HepG2 (cell line): Measurements from ENCODE around the gene DPYD. TPM values are rescaled to one million over a fixed set of nuclear protein-coding genes. Genes with fewer than 3 reads are reported as not detected.

Source experiments
- ATAC-seq: fragments of 200-7000 bp; cut with Tn5 transposase; 3 replicates; pipeline ENCODE4 v1.9.1; 2020; ENCODE audit warnings: mild to moderate bottlenecking, moderate library complexity
- BruUV-seq: library from RNA; stranded (reverse); fragments of 400-500 nt; replicated peaks from 2 replicates; lab custom pipeline; 2021; lab: Mats Ljungman, UMichigan
- CTCF ChIA-PET: fragments of 300-600 bp; formaldehyde crosslinking; extraction: SDS; loops from one replicate; lab custom pipeline; 2021; ENCODE audit warnings: low total read pairs, inconsistent platforms, low intra/inter-chr PET ratio; lab: Yijun Ruan, JAX
- POLR2A ChIA-PET: fragments of 350-600 bp; sonication (Branson Sonifier 250); formaldehyde crosslinking; loops from one replicate; lab custom pipeline; 2020; ENCODE audit warnings: antibody characterized with exemption, inconsistent platforms; lab: Yijun Ruan, JAX
- DNase-seq: peaks from one replicate; pipeline ENCODE4 v3.0.0-alpha.2; 2015; ENCODE audit warnings: low spot score
- FAIRE-seq: peaks from 3 replicates; lab custom pipeline; 2011; peaks lifted over from hg19 to GRCh38; lab: Jason Lieb, UNC
- H2AFZ ChIP-seq: one replicate; pipeline ENCODE4 v1.6.1; 2011; ENCODE audit warnings: low read length, inconsistent platforms
- H3K27ac ChIP-seq: fragments of 300-600 bp; 3 replicates; pipeline ENCODE4 v1.8.0; 2011; ENCODE audit warnings: mixed run types, mild to moderate bottlenecking, mixed read lengths, low read length, inconsistent platforms; ENCODE audit not compliant: insufficient read depth; ENCODE audit errors: extremely low read length
- H3K27me3 ChIP-seq, 2 experiments: fragments of 200-600 bp in 1 of 2; 2 replicates in 1 of 2; 3 replicates in 1 of 2; pipeline versions ENCODE4 v1.6.0 to v1.8.0; 2011; ENCODE audit warnings: low read length in 2 of 2, mild to moderate bottlenecking in 2 of 2, moderate library complexity in 2 of 2, inconsistent platforms in 1 of 2; ENCODE audit not compliant: insufficient read depth in 2 of 2, control insufficient read depth in 1 of 2
- H3K36me3 ChIP-seq, 2 experiments: fragments of 200-600 bp in 1 of 2; replicated peaks in 1 of 2; 2 replicates in 1 of 2; 3 replicates in 1 of 2; pipeline versions ENCODE4 v1.5.1 to v1.8.0; 2011; ENCODE audit warnings: low read length in 2 of 2, inconsistent platforms in 1 of 2; ENCODE audit not compliant: insufficient read depth in 2 of 2, control insufficient read depth in 1 of 2
- H3K4me1 ChIP-seq: 2 replicates; pipeline ENCODE4 v1.5.1; 2012; ENCODE audit warnings: low read length, inconsistent platforms; ENCODE audit not compliant: insufficient read depth
- H3K4me2 ChIP-seq: 2 replicates; pipeline ENCODE4 v1.6.0; 2011; ENCODE audit warnings: low read depth, low read length, inconsistent platforms
- H3K4me3 ChIP-seq, 3 experiments: fragments of 200-600 bp in 1 of 3; sonication (generic), shearing (Covaris generic) in 1 of 3; replicated peaks in 1 of 3; 2 replicates each; pipeline ENCODE4 v1.5.1; 2011 to 2016; ENCODE audit warnings: low read length in 3 of 3, inconsistent platforms in 2 of 3, low read depth in 2 of 3, mild to moderate bottlenecking in 2 of 3, control low read depth in 1 of 3, mixed read lengths in 1 of 3; ENCODE audit not compliant: insufficient read depth in 1 of 3
- H3K79me2 ChIP-seq: one replicate; pipeline ENCODE4 v1.6.1; 2011; ENCODE audit warnings: low read length, inconsistent platforms; ENCODE audit not compliant: insufficient read depth
- H3K9ac ChIP-seq: 2 replicates; pipeline ENCODE4 v1.6.0; 2011; ENCODE audit warnings: mild to moderate bottlenecking, low read depth, low read length, inconsistent platforms; ENCODE audit not compliant: insufficient read depth
- H3K9me3 ChIP-seq: 2 replicates; pipeline ENCODE4 v1.5.1; 2012; ENCODE audit warnings: mild to moderate bottlenecking, low read length
- H4K20me1 ChIP-seq: 2 replicates; pipeline ENCODE4 v1.6.0; 2011; ENCODE audit warnings: inconsistent platforms, mild to moderate bottlenecking, low read length, moderate library complexity; ENCODE audit not compliant: insufficient read depth
- ASH2L ChIP-seq: fragments of 300-600, 200-600 bp; sonication (generic); IDR thresholded peaks from 2 replicates; pipeline ENCODE4 v1.7.0; 2017; ENCODE audit warnings: low read depth, mild to moderate bottlenecking, moderate library complexity, mixed read lengths, low read length; ENCODE audit not compliant: insufficient read length
- HOXA3 ChIP-seq: sonication (generic); formaldehyde crosslinking; IDR thresholded peaks from 2 replicates; pipeline ENCODE4 v1.5.0; 2020; ENCODE audit warnings: missing genetic modification reagents
- KLF12 ChIP-seq: sonication (generic); formaldehyde crosslinking; IDR thresholded peaks from 2 replicates; pipeline ENCODE4 v1.4.0; 2020; ENCODE audit warnings: missing genetic modification reagents, borderline replicate concordance
- MTA1 ChIP-seq: sonication (generic); formaldehyde crosslinking; IDR thresholded peaks from 2 replicates; pipeline ENCODE4 v1.4.0; 2020; ENCODE audit warnings: missing genetic modification reagents, mild to moderate bottlenecking, borderline replicate concordance
- SMYD3 ChIP-seq: sonication (generic); formaldehyde crosslinking; IDR thresholded peaks from 2 replicates; pipeline ENCODE4 v1.8.1; 2023; ENCODE audit warnings: mild to moderate bottlenecking, missing genetic modification reagents
- SP140L ChIP-seq: sonication (generic); formaldehyde crosslinking; IDR thresholded peaks from 2 replicates; pipeline ENCODE4 v1.4.0; 2020; ENCODE audit warnings: missing genetic modification reagents, borderline replicate concordance
- ZNF749 ChIP-seq: sonication (generic); formaldehyde crosslinking; IDR thresholded peaks from 2 replicates; pipeline ENCODE4 v1.8.0; 2022; ENCODE audit warnings: mild to moderate bottlenecking, missing genetic modification reagents, moderate library complexity, borderline replicate concordance
- ZSCAN21 ChIP-seq: sonication (generic); formaldehyde crosslinking; IDR thresholded peaks from 2 replicates; pipeline ENCODE4 v1.8.0; 2022; ENCODE audit warnings: mild to moderate bottlenecking, missing genetic modification reagents, moderate library complexity, borderline replicate concordance
- WGBS: methylation state at CpG from one replicate; pipeline ENCODE4 v1.1.6; 2017; ENCODE audit warnings: low lambda C conversion rate; 5-methylcytosine and 5-hydroxymethylcytosine counted together
- in situ Hi-C: cut with HindIII; loops from 2 replicates; pipeline ENCODE4 v1.10.0; 2017; ENCODE audit warnings: low pct_unique_long_range_greater_than_20kb; ENCODE audit not compliant: extremely low pct_ligation_motif_present
- intact Hi-C: fragments of 100-400 bp; cut with micrococcal nuclease; formaldehyde crosslinking; loops from one replicate; pipeline ENCODE4 v1.10.0; 2022; ENCODE audit not compliant: unreplicated experiment
- polyA plus RNA-seq, 8 experiments: library from polyadenylated mRNA; depleted of rRNA in 3 of 8; stranded (reverse) in 7 of 8; unstranded in 1 of 8; fragments of >200 nt; fragmentation: Illumina TruSeq in 4 of 8; extraction: Trizol in 4 of 8; gene quantifications; 2 replicates each; pipeline versions ENCODE4 v1.2.1 to v1.2.3, GENCODE V29; 2011 to 2016; ENCODE audit warnings: low read depth in 4 of 8, missing spikeins in 1 of 8, mixed read lengths in 1 of 8; ENCODE audit not compliant: insufficient read depth in 1 of 8
- total RNA-seq, 5 experiments: library from RNA; depleted of rRNA; stranded (reverse); fragments of >200 nt; fragmentation: Illumina TruSeq; extraction: Trizol; gene quantifications; 2 replicates each; pipeline ENCODE4 v1.2.3, GENCODE V29; 2016; ENCODE audit warnings: low read depth in 1 of 5
- TF ChIP-seq, protein P1 (sequence below): sonication (generic); formaldehyde crosslinking; IDR thresholded peaks from 2 replicates; pipeline ENCODE4 v1.5.1; 2020; ENCODE audit warnings: mild to moderate bottlenecking, missing genetic modification reagents, moderate library complexity
- TF ChIP-seq, protein P2 (sequence below): sonication (generic); formaldehyde crosslinking; conservative IDR thresholded peaks from 2 replicates; pipeline ENCODE4 v1.4.0; 2020; ENCODE audit warnings: missing genetic modification reagents

The DPYD gene
- total and polyA plus RNA-seq, 2 of the 13 experiments (the other 11 are each of a cell fraction or from before 2014, with no cell fraction given), result 1.3 to 3.4 TPM

DNA sequence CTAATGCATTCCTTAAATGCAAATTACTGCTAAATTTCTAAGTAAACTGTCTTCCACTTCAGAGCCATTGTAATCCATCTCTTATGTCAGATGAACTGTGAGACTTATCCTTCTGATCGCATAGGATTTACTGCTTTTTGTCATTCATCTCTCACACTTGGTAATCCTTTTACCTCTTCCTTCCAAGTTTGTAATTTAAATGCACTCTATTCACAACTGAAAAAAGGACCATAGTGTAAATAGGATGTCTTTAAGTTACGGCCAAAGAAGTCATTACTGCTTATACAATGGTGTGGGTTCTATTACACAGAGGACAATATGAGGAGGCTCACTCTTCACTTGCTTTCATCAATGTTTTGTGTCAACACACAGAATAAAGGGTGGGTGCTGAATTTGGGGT, 806.0 kb downstream of the DPYD start:
- H2AFZ ChIP-seq, result no peak overlapping the region
- no peaks in the 10 kb centered on the region for H4K20me1 ChIP-seq
- H3K27me3 ChIP-seq, result no peaks in the 10 kb centered on the region
- no peaks in the 10 kb centered on the region for H3K9me3 ChIP-seq
- H3K36me3 ChIP-seq, result no peaks in the 10 kb centered on the region
- H3K4me3 ChIP-seq, result no peak overlapping the region
- H3K4me2 ChIP-seq, result no peak overlapping the region
- no peak overlapping the region for H3K9ac ChIP-seq
- H3K79me2 ChIP-seq, result no peaks in the 10 kb centered on the region
- no TSS peak for BruUV-seq
- ATAC-seq (no peak), FAIRE-seq (no peak), DNase-seq (no peak)
- 92% methylated on average over 2 of the region's 2 CpGs for WGBS
- ChIA-PET POLR2A (no interaction called here), CTCF (no interaction called here)
- no peaks in the 10 kb centered on the region for H3K4me1 ChIP-seq
- H3K27ac ChIP-seq, result no peak overlapping the region
- TF ChIP-seq MTA1 (CRISPR knock-in tag) (no peak), SP140L (CRISPR knock-in tag) (no peak), ZNF749 (CRISPR knock-in tag) (no peak), SMYD3 (CRISPR knock-in tag) (no peak), ASH2L (no peak), HOXA3 (CRISPR knock-in tag) (no peak), KLF12 (CRISPR knock-in tag) (no peak), ZSCAN21 (CRISPR knock-in tag) (no peak)
- TF ChIP-seq, protein P1, sequence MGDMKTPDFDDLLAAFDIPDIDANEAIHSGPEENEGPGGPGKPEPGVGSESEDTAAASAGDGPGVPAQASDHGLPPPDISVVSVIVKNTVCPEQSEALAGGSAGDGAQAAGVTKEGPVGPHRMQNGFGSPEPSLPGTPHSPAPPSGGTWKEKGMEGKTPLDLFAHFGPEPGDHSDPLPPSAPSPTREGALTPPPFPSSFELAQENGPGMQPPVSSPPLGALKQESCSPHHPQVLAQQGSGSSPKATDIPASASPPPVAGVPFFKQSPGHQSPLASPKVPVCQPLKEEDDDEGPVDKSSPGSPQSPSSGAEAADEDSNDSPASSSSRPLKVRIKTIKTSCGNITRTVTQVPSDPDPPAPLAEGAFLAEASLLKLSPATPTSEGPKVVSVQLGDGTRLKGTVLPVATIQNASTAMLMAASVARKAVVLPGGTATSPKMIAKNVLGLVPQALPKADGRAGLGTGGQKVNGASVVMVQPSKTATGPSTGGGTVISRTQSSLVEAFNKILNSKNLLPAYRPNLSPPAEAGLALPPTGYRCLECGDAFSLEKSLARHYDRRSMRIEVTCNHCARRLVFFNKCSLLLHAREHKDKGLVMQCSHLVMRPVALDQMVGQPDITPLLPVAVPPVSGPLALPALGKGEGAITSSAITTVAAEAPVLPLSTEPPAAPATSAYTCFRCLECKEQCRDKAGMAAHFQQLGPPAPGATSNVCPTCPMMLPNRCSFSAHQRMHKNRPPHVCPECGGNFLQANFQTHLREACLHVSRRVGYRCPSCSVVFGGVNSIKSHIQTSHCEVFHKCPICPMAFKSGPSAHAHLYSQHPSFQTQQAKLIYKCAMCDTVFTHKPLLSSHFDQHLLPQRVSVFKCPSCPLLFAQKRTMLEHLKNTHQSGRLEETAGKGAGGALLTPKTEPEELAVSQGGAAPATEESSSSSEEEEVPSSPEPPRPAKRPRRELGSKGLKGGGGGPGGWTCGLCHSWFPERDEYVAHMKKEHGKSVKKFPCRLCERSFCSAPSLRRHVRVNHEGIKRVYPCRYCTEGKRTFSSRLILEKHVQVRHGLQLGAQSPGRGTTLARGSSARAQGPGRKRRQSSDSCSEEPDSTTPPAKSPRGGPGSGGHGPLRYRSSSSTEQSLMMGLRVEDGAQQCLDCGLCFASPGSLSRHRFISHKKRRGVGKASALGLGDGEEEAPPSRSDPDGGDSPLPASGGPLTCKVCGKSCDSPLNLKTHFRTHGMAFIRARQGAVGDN (CRISPR knock-in tag), result no peak
- TF ChIP-seq, protein P2, sequence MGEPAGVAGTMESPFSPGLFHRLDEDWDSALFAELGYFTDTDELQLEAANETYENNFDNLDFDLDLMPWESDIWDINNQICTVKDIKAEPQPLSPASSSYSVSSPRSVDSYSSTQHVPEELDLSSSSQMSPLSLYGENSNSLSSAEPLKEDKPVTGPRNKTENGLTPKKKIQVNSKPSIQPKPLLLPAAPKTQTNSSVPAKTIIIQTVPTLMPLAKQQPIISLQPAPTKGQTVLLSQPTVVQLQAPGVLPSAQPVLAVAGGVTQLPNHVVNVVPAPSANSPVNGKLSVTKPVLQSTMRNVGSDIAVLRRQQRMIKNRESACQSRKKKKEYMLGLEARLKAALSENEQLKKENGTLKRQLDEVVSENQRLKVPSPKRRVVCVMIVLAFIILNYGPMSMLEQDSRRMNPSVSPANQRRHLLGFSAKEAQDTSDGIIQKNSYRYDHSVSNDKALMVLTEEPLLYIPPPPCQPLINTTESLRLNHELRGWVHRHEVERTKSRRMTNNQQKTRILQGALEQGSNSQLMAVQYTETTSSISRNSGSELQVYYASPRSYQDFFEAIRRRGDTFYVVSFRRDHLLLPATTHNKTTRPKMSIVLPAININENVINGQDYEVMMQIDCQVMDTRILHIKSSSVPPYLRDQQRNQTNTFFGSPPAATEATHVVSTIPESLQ (CRISPR knock-in tag), result no peak
- intact Hi-C loops (no loop called here), in situ Hi-C loops (no loop called here)
